Smooth muscle cell (in vitro differentiated cells): ENCODE measurements around the gene SETD2. TPM values are rescaled to one million over a fixed set of nuclear protein-coding genes. Genes with fewer than 3 reads are reported as not detected.

ENCODE experiments used
- DNase-seq: peaks from one replicate; lab custom pipeline; 2025; ENCODE audit not compliant: unreplicated experiment; lab: John Stamatoyannopoulos, UW
- H2AFZ ChIP-seq: fragments of 200-600 bp; sonication (generic); 2 replicates; pipeline ENCODE4 v1.6.0; 2016; ENCODE audit warnings: antibody characterized with exemption, low read depth, mild to moderate bottlenecking
- H3F3A ChIP-seq: fragments of 200-600 bp; sonication (generic); 2 replicates; pipeline ENCODE4 v1.6.0; 2017; ENCODE audit warnings: antibody characterized with exemption, low read depth
- H3K27ac ChIP-seq: fragments of 200-600 bp; sonication (generic); 2 replicates; pipeline ENCODE4 v1.5.1; 2016; ENCODE audit warnings: low read depth, mild to moderate bottlenecking
- H3K27me3 ChIP-seq: fragments of 200-600 bp; sonication (generic); 2 replicates; pipeline ENCODE4 v1.6.1; 2016; ENCODE audit warnings: low read depth, mild to moderate bottlenecking
- H3K36me3 ChIP-seq: fragments of 200-600 bp; sonication (generic); 2 replicates; pipeline ENCODE4 v1.5.1; 2016; ENCODE audit warnings: low read depth
- H3K4me1 ChIP-seq: fragments of 200-600 bp; sonication (generic); 2 replicates; pipeline ENCODE4 v1.5.1; 2016; ENCODE audit warnings: low read depth
- H3K4me2 ChIP-seq: fragments of 200-600 bp; sonication (generic); 2 replicates; pipeline ENCODE4 v1.6.0; 2016; ENCODE audit warnings: mild to moderate bottlenecking
- H3K4me3 ChIP-seq: fragments of 200-600 bp; sonication (generic); 2 replicates; pipeline ENCODE4 v1.5.1; 2016; ENCODE audit warnings: mild to moderate bottlenecking
- H3K79me2 ChIP-seq: fragments of 200-600 bp; sonication (generic); 2 replicates; pipeline ENCODE4 v1.6.0; 2016; ENCODE audit warnings: low read depth, mild to moderate bottlenecking
- H3K9ac ChIP-seq: fragments of 200-600 bp; sonication (generic); 2 replicates; pipeline ENCODE4 v1.6.0; 2016; ENCODE audit warnings: low read depth
- H3K9me3 ChIP-seq: fragments of 200-600 bp; sonication (generic); replicated peaks from 2 replicates; pipeline ENCODE4 v1.5.1; 2016; ENCODE audit warnings: low read depth
- H4K20me1 ChIP-seq: fragments of 200-600 bp; sonication (generic); 2 replicates; pipeline ENCODE4 v1.6.0; 2016; ENCODE audit warnings: low read depth
- WGBS: methylation state at CpG from one replicate; pipeline ENCODE4 v1.1.7; 2016; ENCODE audit warnings: low lambda C conversion rate; 5-methylcytosine and 5-hydroxymethylcytosine counted together
- polyA plus RNA-seq: library from polyadenylated mRNA; unstranded; fragments of >200 nt; fragmentation: Nextera tagmentation; extraction: Ambion mirVana; gene quantifications from 2 replicates; pipeline ENCODE4 v1.2.1, GENCODE V29; 2016
- total RNA-seq: library from RNA; depleted of rRNA; stranded (reverse); fragments of >200 nt; gene quantifications from 2 replicates; pipeline ENCODE4 v1.2.3, GENCODE V29; 2014
- TF ChIP-seq, protein P1 (sequence below): fragments of 200-600 bp; sonication (generic); IDR thresholded peaks from 2 replicates; pipeline ENCODE4 v1.5.1; 2017; ENCODE audit warnings: borderline replicate concordance, mild to moderate bottlenecking, antibody characterized with exemption; ENCODE audit not compliant: insufficient read depth, poor library complexity, severe bottlenecking

The SETD2 gene
- total and polyA plus RNA-seq, 2 experiments from 2014 or later: 8.3 to 28.4 TPM

DNA sequence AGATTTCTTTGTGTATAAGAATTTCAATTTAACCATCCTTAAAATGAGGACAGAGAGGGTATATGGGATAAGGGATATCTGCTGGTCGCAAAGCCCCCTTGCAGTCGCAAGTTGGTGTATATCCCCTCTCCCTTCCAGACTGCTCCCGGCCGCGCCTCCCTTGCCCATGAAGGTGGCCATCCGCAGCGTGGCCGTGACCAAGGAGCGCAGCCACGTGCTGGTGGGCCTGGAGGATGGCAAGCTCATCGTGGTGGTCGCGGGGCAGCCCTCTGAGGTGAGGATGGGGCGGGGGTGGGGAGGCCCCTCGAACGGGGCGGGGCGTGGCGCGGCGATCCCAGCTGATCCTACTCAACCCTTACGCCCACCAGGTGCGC, 155.1 kb downstream of the SETD2 start:
- whole genome bisulfite sequencing: 55% methylated on average over 14 of the region's 23 CpGs
- no peak overlapping the region for H3K27ac ChIP-seq
- H3F3A ChIP-seq: peaks cover 15% of the 10 kb centered on the region
- no peak overlapping the region for H3K9ac ChIP-seq
- peak overlapping the region; percentile 47 for H3K4me3 ChIP-seq
- peaks cover 8% of the 10 kb centered on the region for H3K4me1 ChIP-seq
- H3K4me2 ChIP-seq: peak overlapping the region; percentile 83
- H3K9me3 ChIP-seq: no peaks in the 10 kb centered on the region
- H3K79me2 ChIP-seq: no peaks in the 10 kb centered on the region
- DNase-seq: no peak
- H2AFZ ChIP-seq: no peak overlapping the region
- no peaks in the 10 kb centered on the region for H4K20me1 ChIP-seq
- no peaks in the 10 kb centered on the region for H3K27me3 ChIP-seq
- H3K36me3 ChIP-seq: no peaks in the 10 kb centered on the region
- TF ChIP-seq, protein P1, sequence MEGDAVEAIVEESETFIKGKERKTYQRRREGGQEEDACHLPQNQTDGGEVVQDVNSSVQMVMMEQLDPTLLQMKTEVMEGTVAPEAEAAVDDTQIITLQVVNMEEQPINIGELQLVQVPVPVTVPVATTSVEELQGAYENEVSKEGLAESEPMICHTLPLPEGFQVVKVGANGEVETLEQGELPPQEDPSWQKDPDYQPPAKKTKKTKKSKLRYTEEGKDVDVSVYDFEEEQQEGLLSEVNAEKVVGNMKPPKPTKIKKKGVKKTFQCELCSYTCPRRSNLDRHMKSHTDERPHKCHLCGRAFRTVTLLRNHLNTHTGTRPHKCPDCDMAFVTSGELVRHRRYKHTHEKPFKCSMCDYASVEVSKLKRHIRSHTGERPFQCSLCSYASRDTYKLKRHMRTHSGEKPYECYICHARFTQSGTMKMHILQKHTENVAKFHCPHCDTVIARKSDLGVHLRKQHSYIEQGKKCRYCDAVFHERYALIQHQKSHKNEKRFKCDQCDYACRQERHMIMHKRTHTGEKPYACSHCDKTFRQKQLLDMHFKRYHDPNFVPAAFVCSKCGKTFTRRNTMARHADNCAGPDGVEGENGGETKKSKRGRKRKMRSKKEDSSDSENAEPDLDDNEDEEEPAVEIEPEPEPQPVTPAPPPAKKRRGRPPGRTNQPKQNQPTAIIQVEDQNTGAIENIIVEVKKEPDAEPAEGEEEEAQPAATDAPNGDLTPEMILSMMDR: no peak

DNA sequence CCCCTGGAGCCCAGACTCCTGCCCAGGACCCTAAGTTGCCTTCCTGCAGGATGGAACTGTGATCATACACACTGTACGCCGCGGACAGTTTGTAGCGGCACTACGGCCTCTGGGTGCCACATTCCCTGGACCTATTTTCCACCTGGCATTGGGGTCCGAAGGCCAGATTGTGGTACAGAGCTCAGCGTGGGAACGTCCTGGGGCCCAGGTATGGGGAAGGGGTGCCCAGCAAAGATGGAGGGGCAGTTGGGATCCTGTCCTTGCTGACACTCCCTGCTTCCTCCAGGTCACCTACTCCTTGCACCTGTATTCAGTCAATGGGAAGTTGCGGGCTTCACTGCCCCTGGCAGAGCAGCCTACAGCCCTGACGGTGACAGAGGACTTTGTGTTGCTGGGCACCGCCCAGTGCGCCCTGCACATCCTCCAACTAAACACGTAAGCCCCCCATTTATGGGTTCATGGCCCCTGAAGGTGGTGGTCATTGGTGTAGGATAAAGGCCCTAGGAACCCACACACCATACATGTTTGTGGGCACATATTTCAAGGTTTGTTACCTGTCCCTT, 155.6 kb downstream of the SETD2 start:
- H3K4me1 ChIP-seq: peaks cover 8% of the 10 kb centered on the region
- no peak overlapping the region for H2AFZ ChIP-seq
- no peaks in the 10 kb centered on the region for H4K20me1 ChIP-seq
- WGBS: 97% methylated on average over 13 of the region's 13 CpGs
- TF ChIP-seq, protein P1: no peak
- H3F3A ChIP-seq: peaks cover 15% of the 10 kb centered on the region
- no peak overlapping the region for H3K4me2 ChIP-seq
- H3K9ac ChIP-seq: no peak overlapping the region
- DNase-seq: no peak
- no peak overlapping the region for H3K27ac ChIP-seq
- no peaks in the 10 kb centered on the region for H3K27me3 ChIP-seq
- no peaks in the 10 kb centered on the region for H3K79me2 ChIP-seq
- no peaks in the 10 kb centered on the region for H3K9me3 ChIP-seq
- no peaks in the 10 kb centered on the region for H3K36me3 ChIP-seq
- H3K4me3 ChIP-seq: no peak overlapping the region

DNA sequence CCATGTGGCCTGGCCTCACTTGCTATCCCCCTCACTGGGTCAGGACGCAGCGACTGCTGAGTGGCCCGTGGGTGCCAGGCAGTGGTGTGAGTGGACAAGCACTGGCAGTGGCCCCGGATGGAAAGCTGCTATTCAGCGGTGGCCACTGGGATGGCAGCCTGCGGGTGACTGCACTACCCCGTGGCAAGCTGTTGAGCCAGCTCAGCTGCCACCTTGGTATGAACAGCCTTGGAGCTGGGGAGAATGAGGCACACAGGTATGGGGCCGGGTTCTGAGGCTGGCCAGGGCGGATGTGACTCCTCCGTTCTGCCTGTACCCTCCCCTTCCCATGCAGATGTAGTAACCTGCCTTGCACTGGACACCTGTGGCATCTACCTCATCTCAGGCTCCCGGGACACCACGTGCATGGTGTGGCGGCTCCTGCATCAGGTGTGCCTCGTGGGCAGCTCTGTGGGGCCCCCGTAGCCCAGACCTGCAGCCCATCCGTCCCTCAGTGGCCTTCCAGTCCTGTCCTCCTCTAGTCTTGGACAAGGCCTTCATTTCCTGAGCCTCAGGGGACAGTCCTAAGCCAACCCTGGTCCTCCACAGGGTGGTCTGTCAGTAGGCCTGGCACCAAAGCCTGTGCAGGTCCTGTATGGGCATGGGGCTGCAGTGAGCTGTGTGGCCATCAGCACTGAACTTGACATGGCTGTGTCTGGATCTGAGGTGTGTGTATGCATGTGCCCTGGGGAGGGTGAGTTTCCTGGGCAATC, 156.3 kb downstream of the SETD2 start:
- H3K4me3 ChIP-seq: no peak overlapping the region
- peaks cover 15% of the 10 kb centered on the region for H3F3A ChIP-seq
- 96% methylated on average over 16 of the region's 16 CpGs for WGBS
- peaks cover 8% of the 10 kb centered on the region for H3K4me1 ChIP-seq
- no peak overlapping the region for H2AFZ ChIP-seq
- no peak overlapping the region for H3K9ac ChIP-seq
- H3K27me3 ChIP-seq: no peaks in the 10 kb centered on the region
- no peaks in the 10 kb centered on the region for H4K20me1 ChIP-seq
- DNase-seq: no peak
- no peaks in the 10 kb centered on the region for H3K36me3 ChIP-seq
- H3K9me3 ChIP-seq: no peaks in the 10 kb centered on the region
- TF ChIP-seq, protein P1: no peak
- H3K27ac ChIP-seq: no peak overlapping the region
- H3K4me2 ChIP-seq: no peak overlapping the region
- no peaks in the 10 kb centered on the region for H3K79me2 ChIP-seq
